GM21529 (cell line): ENCODE measurements around the gene MADCAM1.

Experiments
- ATAC-seq: cut with Tn5 transposase; IDR thresholded peaks from one replicate; pipeline ENCODE4 v1.9.1; 2021; ENCODE audit not compliant: unreplicated experiment

Gene MADCAM1

GRCh38 chr19:531009-531752, 34.9 kb downstream of the MADCAM1 start:
- peak; percentile 49 for ATAC-seq

- peak; percentile 14 for ATAC-seq
Measured at GRCh38 chr19:531753-532560, 35.7 kb downstream of the MADCAM1 start, which contains the start of gene CDC34. CDC34 (plus strand) TSS chr19:531760; CDS start chr19:531932, 172 bp downstream.

- ATAC-seq: no peak
Measured at GRCh38 chr19:532561-533363, 36.5 kb downstream of the MADCAM1 start.

GRCh38 chr19:533364-534058, 37.2 kb downstream of the MADCAM1 start:
- no peak for ATAC-seq

GRCh38 chr19:534088-534487, 37.8 kb downstream of the MADCAM1 start:
- ATAC-seq: no peak

- ATAC-seq: no peak
Measured at GRCh38 chr19:535017-535835, 38.9 kb downstream of the MADCAM1 start.

- ATAC-seq: no peak
Measured at GRCh38 chr19:536031-536880, 40.0 kb downstream of the MADCAM1 start.

- ATAC-seq: no peak
Measured at GRCh38 chr19:536881-537404, 40.7 kb downstream of the MADCAM1 start.

- ATAC-seq: no peak
Measured at GRCh38 chr19:538641-539428, 42.5 kb downstream of the MADCAM1 start.

GRCh38 chr19:539429-540030, 43.2 kb downstream of the MADCAM1 start:
- ATAC-seq: no peak

GRCh38 chr19:540867-541637, 44.8 kb downstream of the MADCAM1 start:
- no peak for ATAC-seq

- ATAC-seq: no peak
Measured at GRCh38 chr19:541699-542098, 45.4 kb downstream of the MADCAM1 start.

- ATAC-seq: no peak
Measured at GRCh38 chr19:542173-542866, 46.0 kb downstream of the MADCAM1 start.

- no peak for ATAC-seq
Measured at GRCh38 chr19:543910-544608, 47.8 kb downstream of the MADCAM1 start, which contains the start of gene GZMM. GZMM (plus strand) TSS chr19:544053; CDS start chr19:544072, 19 bp downstream.

- ATAC-seq: no peak
Measured at GRCh38 chr19:547117-547516, 50.8 kb downstream of the MADCAM1 start.
